ENCODE measurements around the gene TBPL1. TPM values are rescaled to one million over a fixed set of nuclear protein-coding genes. Genes with fewer than 3 reads are reported as not detected.
A peak's percentile ranks its signal among the peaks of the same experiment; 100 is the strongest.

TBPL1 gene
- total RNA-seq, 4 donors from 2014 or later = 12.1 to 57.9 (median 17.0) TPM

GRCh38 chr6:133957227-133957626 lies 4.2 kb downstream of the TBPL1 start:
- intact Hi-C loops (cut with DNase I) = no loop called here
- H3K27me3 ChIP-seq = no peaks in the 10 kb centered on the region
- no peak for DNase-seq
- H3K9me3 ChIP-seq = no peaks in the 10 kb centered on the region
- WGBS, 2 donors = 89 to 91% methylated on average over 4 of the region's 4 CpGs
- no peak for TF ChIP-seq POLR2A (IDR thresholded peaks at IDR 0.05)
- TF ChIP-seq CTCF (IDR thresholded peaks at IDR 0.05) = no peak
- peaks cover 24 to 25% of the 10 kb centered on the region in 2 donors for H3K4me1 ChIP-seq
- H3K27ac ChIP-seq = no peak overlapping the region
- no peak overlapping the region for H3K4me3 ChIP-seq (replicated peaks in 1 of 3)
- H3K36me3 ChIP-seq = no peaks in the 10 kb centered on the region

- Histone ChIP-seq H3K4me1 (peaks cover 24 to 25% of the 10 kb centered on the region in 2 donors), H3K4me3 (replicated peaks in 1 of 3) (no peak overlapping the region), H3K9me3 (no peaks in the 10 kb centered on the region), H3K27me3 (no peaks in the 10 kb centered on the region), H3K27ac (peak overlapping the region in 1 of 3 donors; percentile 8), H3K36me3 (no peaks in the 10 kb centered on the region)
- 80 to 85% methylated on average over 2 of the region's 2 CpGs for WGBS, 2 donors
- intact Hi-C loops (cut with DNase I) = no loop called here
- TF ChIP-seq POLR2A (IDR thresholded peaks at IDR 0.05) (no peak), CTCF (IDR thresholded peaks at IDR 0.05) (no peak)
- DNase-seq = no peak
Observed at GRCh38 chr6:133957780-133958242, 4.8 kb downstream of the TBPL1 start.

- Histone ChIP-seq H3K4me3 (replicated peaks in 1 of 3) (no peak overlapping the region), H3K27ac (no peak overlapping the region), H3K4me1 (peaks cover 22 to 24% of the 10 kb centered on the region in 2 donors), H3K9me3 (no peaks in the 10 kb centered on the region), H3K36me3 (no peaks in the 10 kb centered on the region), H3K27me3 (no peaks in the 10 kb centered on the region)
- DNase-seq = no peak
- intact Hi-C loops (cut with DNase I) = no loop called here
- 85% methylated on average over 3 of the region's 3 CpGs for WGBS, 2 donors
- TF ChIP-seq CTCF (IDR thresholded peaks at IDR 0.05) = no peak
- TF ChIP-seq POLR2A (IDR thresholded peaks at IDR 0.05) = no peak
Observed at GRCh38 chr6:133958791-133959190, 5.8 kb downstream of the TBPL1 start.

- TF ChIP-seq POLR2A (IDR thresholded peaks at IDR 0.05) (no peak), CTCF (IDR thresholded peaks at IDR 0.05) (no peak)
- no peak for DNase-seq
- Histone ChIP-seq H3K27me3 (no peaks in the 10 kb centered on the region), H3K27ac (no peak overlapping the region), H3K4me1 (peaks cover 12 to 14% of the 10 kb centered on the region in 2 donors), H3K9me3 (no peaks in the 10 kb centered on the region), H3K36me3 (no peaks in the 10 kb centered on the region), H3K4me3 (replicated peaks in 1 of 3) (no peak overlapping the region)
- WGBS, 2 donors = 92 to 99% methylated on average over 4 of the region's 4 CpGs
- intact Hi-C loops (cut with DNase I) = no loop called here
Observed at GRCh38 chr6:133959667-133960368, 6.8 kb downstream of the TBPL1 start.

- no peak overlapping the region for H3K4me3 ChIP-seq (replicated peaks in 1 of 3)
- peaks cover 0 to 8% of the 10 kb centered on the region in 2 donors for H3K4me1 ChIP-seq
- no peaks in the 10 kb centered on the region for H3K9me3 ChIP-seq
- no peak for DNase-seq
- H3K36me3 ChIP-seq = no peaks in the 10 kb centered on the region
- TF ChIP-seq CTCF (IDR thresholded peaks at IDR 0.05) = no peak
- no peak for TF ChIP-seq POLR2A (IDR thresholded peaks at IDR 0.05)
- H3K27ac ChIP-seq = no peak overlapping the region
- intact Hi-C loops (cut with DNase I) = no loop called here
- 76 to 81% methylated on average over 7 of the region's 7 CpGs for WGBS, 2 donors
- no peaks in the 10 kb centered on the region for H3K27me3 ChIP-seq
Observed at GRCh38 chr6:133961831-133962230, 8.8 kb downstream of the TBPL1 start.

Data from thyroid gland (tissue), 4 donors.